ENCODE data around the gene TAAR2.
A peak's percentile ranks its signal among the peaks of the same experiment; 100 is the strongest.
"Not testable (repeated sequence)": the region's sequence is repeated elsewhere in the genome, so short reads cannot be mapped to it uniquely, and the experiment has no call there.

TAAR2 gene

GRCh38 chr6:132612449-132613108 is 11.5 kb downstream of the TAAR2 start:
- no peak for TF ChIP-seq CTCF (conservative IDR thresholded peaks at IDR 0.05; ENCODE audit: low read depth, low read length)
- H3K4me3 ChIP-seq (ENCODE audit: low read length) = no peak overlapping the region
- no peak for DNase-seq (ENCODE audit: low read depth)

- no peak for DNase-seq (ENCODE audit: low read depth)
- H3K4me3 ChIP-seq (ENCODE audit: low read length) = no peak overlapping the region
- no peak for TF ChIP-seq CTCF (conservative IDR thresholded peaks at IDR 0.05; ENCODE audit: low read depth, low read length)
These were observed 12.5 kb downstream of the TAAR2 start for GRCh38 chr6:132611616-132612015.

- no peak for DNase-seq (ENCODE audit: low read depth)
- H3K4me3 ChIP-seq (ENCODE audit: low read length) = no peak overlapping the region
- TF ChIP-seq CTCF (conservative IDR thresholded peaks at IDR 0.05; ENCODE audit: low read depth, low read length) = no peak
These were observed 16.4 kb downstream of the TAAR2 start for GRCh38 chr6:132607544-132608233.

GRCh38 chr6:132604635-132605152 is 19.4 kb downstream of the TAAR2 start:
- no peak for DNase-seq (ENCODE audit: low read depth)
- no peak for TF ChIP-seq CTCF (conservative IDR thresholded peaks at IDR 0.05; ENCODE audit: low read depth, low read length)
- no peak overlapping the region for H3K4me3 ChIP-seq (ENCODE audit: low read length)

- not testable (repeated sequence) for DNase-seq (ENCODE audit: low read depth)
These were observed 23.2 kb downstream of the TAAR2 start for GRCh38 chr6:132600900-132601299.

DNA sequence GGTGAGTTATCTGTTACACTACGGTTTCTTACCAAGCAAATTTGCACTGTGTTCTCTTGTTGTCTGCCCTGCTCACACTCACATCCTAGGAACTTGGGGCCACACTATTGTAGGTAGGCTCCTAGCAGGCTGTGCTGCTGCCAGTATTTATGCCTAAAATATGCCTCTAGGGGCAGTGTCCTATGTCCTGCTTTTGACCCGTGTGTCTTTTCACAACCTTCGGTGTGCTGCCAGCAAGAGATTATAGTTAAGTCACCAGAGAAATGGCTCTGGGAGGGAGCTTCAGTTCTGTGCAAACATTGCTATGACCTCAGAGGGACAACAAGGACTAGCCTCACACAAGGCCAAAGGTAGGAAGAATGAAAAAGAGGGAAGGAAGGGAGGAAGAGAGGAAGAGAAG is 25.6 kb downstream of the TAAR2 start:
- H3K4me3 ChIP-seq (ENCODE audit: low read length) = no peak overlapping the region
- TF ChIP-seq CTCF (conservative IDR thresholded peaks at IDR 0.05; ENCODE audit: low read depth, low read length) = peak; percentile 55
- peak; percentile 10 for DNase-seq (ENCODE audit: low read depth)

More at GRCh38 chr6:132600900-132601299, 23.2 kb downstream of the TAAR2 start:
- H3K4me3 ChIP-seq (ENCODE audit: low read length) = not testable (repeated sequence)

DNA sequence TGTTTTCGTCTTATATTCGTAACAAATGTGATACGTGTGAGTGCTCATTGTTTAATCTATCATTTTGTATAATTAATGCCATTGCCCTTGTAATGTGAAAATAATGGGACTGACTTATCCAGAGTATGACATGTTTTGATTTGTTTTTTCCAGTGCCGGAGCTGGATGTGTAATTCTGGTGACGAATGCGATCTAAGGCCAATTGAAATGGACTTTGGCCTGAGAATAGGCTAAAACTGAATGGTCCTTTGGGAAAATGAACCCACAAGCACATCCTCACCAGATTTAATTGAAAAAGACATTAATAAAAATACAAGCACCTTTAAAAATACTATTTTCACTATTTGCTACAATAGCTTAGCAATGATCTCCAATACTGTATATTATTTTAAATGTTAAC is 27.9 kb downstream of the TAAR2 start:
- no peak for DNase-seq (ENCODE audit: low read depth)
- TF ChIP-seq CTCF (conservative IDR thresholded peaks at IDR 0.05; ENCODE audit: low read depth, low read length) = no peak
- no peak overlapping the region for H3K4me3 ChIP-seq (ENCODE audit: low read length)
